CD4-positive, alpha-beta T cell treated with Interleukin-6 for 4 hours (primary cell): Measurements from ENCODE around the gene RIMBP3C.
"Not testable (repeated sequence)": the region's sequence is repeated elsewhere in the genome, so short reads cannot be mapped to it uniquely, and the experiment has no call there.

Experiments
- DNase-seq: peaks from one replicate; pipeline ENCODE4 v3.0.0-alpha.2; 2020; ENCODE audit warnings: mixed read lengths

Gene RIMBP3C

DNA sequence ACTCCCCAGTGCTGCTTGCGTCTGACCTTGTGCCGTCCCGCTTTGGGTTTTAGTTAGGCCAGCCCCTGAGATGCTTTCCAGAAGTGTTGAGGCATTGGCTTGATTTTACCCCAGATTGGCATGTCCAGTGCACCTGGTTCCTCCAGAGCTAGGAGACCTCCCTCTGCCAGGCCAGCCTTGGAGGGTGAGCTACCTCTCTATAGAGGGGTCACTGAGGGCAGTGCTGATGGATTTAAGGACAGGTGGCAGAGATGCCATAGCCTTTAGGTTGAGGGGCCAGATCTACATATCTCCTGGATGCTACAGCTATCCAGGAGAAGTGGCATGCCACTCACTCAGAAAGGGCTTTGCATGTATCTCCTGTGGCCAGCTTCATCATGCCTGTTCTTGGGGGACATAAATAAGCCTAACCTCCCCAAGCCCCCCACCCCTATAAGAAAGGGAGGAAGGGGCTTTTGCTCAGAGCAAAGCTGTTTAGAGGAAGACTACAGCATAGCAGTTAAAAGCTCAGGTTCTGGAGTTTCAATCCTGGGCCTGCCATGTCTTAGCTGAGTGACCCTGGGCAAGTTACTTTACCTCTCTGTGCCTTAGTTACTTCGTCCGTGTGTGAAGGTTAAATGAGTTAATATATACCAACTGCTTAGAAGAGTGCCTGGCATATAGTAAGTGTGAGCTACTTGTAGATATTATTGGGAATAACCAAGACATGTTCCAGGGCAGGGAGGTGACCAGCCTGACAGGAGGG is 22.7 kb upstream of the RIMBP3C start:
- no peak for DNase-seq

- no peak for DNase-seq
These were observed 22.1 kb upstream of the RIMBP3C start for GRCh38 chr22:21573293-21573734.

DNA sequence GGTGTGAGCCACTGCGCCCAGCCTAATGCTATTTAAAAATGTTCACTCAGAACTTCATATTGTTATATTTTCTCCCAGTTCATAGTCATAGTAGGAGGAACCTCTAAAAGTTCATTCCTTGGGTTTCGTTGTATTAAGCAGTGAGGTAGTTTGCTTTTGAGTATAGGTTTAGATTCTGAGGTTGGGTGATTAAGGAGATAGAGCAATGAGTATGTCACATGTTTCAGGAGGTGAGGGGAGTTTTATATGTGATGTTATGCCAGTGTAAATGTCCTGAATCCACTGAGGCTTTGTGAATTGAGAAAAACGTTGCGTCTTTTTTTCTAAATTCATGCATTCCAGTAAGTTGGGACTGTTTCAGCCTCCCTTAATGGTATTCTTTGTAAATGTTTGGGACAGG is 20.4 kb upstream of the RIMBP3C start:
- DNase-seq = no peak

DNA sequence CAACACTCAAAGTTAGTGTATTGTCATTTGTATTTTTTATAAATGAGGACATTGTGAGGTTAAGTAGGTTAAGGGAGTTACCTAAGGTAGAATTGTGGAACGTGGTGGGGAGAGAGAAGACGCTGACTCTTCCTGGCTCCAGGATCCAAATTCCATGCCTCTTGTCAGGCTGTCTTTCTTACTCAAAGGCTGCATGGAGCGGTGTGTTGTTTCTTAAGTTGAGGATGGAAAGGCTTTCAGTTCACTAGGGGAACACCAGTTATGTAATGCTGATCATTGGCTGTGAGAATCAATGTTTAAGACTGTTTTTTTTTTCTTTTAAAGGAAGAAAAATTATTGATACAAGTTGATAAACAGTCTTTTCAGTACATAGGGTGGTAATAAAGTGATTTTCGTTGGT is 19.1 kb upstream of the RIMBP3C start:
- no peak for DNase-seq

- DNase-seq = no peak
These were observed 18.4 kb upstream of the RIMBP3C start for GRCh38 chr22:21569459-21570170.

- DNase-seq = not testable (repeated sequence)
These were observed 17.8 kb upstream of the RIMBP3C start for GRCh38 chr22:21569076-21569427.

DNA sequence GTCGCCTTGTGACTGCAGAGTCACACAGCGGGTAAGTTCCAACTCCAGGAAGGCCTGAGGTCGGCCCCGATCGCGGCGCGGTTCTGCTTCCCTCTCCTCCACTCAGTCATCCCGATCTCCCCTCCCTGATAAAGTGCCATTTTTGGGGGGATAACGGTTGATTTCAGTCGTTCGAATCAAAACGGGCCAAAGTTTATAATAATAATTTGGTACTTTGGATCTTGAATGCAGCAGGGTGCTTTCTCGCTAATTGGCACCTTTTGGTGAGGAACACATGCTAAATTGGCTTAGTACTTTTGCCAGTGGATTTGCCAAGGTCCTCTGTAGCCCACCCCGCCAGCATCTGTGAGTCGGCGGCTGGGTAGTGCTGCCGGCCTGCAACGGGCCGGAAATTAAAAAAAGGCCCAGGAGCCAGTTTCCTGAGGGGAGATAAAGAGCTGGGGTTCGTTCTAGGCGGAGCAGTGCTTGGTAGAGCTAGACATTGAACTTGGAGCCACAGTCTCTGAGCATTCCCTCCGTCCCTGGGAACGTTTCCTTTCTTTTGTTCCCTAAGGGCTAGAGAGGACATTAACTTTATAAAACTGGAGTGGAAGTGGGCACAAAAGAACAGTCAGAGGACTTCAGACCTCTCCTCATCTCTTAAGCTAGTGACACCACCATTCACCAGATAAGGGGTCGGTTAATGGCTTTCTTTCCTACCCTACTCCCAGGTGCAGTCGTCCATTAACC is 17.2 kb upstream of the RIMBP3C start:
- peak; percentile 21 for DNase-seq

DNA sequence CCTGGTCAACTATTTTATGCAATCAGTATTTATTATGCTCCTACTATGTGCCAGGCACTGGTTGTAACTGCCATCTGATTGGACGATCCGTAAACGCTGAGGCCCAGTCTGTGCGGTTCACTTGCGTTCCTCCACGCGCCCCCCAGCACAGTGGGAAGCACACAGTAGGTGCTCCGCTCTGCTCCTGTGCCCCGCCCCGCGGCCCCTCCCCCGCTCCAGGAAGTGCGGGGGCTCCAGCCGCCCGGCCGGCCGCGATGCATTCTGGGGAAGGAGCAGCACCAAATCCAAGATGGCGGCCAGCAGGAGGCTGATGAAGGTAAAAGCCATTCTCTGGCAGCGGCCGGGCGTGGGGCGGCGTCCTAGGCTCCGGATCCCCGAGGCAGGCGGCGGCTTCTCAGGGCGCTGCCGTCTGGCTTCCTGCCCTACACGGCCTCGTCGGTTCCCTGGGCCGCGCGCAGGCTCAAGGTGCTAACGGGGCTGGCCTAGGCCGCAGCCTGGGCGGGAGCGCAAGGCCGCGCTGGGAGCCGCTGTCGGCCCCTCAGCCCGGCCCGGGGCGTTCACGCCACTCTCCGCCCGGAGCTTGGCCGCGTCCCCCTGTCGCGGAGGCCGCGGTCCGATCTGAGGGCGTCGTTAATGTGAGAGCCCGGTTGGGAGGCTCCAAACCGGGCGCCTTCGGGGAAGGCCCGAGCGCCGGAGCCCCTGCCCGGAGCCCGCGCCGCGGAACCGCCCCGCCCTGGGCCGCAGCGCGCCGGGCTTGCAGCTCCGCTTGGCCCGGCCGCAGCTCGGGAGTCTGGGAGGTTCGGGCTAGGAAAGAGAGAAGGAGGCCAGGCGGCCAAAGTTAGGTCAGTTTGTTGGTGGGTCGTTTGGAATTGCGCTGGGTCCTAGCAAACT is 16.4 kb upstream of the RIMBP3C start, which contains the start of gene UBE2L3:
Gene UBE2L3 (plus strand): TSS at position 259 of the 891 bp plus-strand sequence. CDS start 31 bp downstream, at position 290.
- peak; percentile 87 for DNase-seq

- DNase-seq = no peak
These were observed 13.2 kb upstream of the RIMBP3C start for GRCh38 chr22:21564411-21564810.

DNA sequence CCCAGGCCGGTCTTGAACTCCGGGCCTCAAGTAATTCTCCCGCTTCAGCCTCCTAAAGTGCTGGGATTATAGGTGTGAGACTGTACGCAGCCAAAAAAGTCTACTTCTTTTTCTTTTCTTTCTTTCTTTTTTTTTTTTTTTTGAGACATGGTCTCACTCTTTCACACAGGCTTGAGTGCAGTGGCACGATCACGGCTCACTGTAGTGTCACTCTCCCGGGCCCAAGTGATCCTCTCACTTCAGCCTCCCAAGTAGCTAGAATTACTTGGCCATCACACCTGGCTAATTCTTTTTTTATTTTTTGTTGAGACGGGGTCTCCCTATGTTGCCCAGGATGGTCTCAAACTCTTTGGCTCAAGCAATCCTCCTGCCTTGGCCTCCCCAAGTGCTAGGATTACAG is 12.7 kb upstream of the RIMBP3C start:
- no peak for DNase-seq

GRCh38 chr22:21560657-21561056 is 9.4 kb upstream of the RIMBP3C start:
- not testable (repeated sequence) for DNase-seq

DNA sequence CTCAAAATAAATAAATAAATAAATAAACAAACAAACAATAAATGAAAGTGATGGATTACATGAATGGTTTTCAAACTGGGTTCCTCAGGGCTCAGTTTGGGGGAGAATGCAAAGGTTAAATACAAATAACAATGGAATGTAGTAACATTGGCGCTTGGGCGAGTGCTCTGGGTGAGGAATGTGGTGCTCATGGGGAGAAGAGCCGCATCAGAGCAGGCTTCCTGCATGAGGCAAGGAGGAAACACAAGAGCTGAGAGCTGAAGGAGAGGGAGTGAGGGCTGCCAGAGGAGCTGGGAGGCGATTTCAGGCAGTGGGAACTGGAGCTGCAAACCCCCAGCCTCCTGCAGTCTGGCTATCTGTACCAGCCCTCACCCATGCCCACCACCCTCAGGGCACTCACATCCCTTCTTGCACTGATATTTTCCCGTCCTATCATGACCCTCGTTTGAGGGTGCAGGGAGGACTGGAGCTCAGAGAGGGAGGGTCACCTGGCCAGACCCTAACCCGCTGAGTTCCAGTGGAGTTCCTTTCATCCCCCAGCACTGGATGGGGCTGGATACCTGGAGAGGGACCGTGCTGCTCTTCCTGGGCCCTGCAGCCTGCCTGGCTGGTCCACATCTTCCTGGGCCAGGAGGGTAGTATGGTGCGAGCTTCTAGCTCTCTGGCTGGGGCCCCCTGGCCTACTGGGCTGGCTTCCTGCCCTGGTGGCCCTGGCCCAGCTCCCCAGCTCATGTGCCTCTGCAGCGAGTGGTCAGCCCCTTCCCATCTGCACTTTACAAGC is 8.3 kb upstream of the RIMBP3C start:
- not testable (repeated sequence) for DNase-seq

DNA sequence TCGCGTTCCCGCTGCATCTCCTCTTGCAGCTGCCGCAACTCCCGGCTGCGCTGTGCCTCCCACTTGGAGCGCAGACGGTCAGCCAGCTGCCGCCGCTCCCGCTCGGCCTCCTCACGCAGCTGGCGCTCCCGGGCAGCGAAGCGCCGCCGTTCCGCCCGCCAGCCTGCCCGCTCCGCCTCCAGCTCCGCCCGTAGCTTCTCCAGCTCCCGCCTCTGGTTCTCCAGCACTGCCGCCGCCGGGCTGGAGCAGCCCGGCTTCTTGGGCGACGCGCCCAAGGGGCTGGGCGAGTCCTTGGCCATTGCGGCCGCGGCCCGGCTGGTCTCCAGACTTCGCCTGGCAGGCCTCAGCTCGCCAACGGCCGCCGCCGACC is 598 bp downstream of the RIMBP3C start:
- not testable (repeated sequence) for DNase-seq

- DNase-seq = not testable (repeated sequence)
These were observed 1.1 kb downstream of the RIMBP3C start for GRCh38 chr22:21550008-21550677.

GRCh38 chr22:21549558-21549957 is 1.7 kb downstream of the RIMBP3C start:
- DNase-seq = not testable (repeated sequence)

DNA sequence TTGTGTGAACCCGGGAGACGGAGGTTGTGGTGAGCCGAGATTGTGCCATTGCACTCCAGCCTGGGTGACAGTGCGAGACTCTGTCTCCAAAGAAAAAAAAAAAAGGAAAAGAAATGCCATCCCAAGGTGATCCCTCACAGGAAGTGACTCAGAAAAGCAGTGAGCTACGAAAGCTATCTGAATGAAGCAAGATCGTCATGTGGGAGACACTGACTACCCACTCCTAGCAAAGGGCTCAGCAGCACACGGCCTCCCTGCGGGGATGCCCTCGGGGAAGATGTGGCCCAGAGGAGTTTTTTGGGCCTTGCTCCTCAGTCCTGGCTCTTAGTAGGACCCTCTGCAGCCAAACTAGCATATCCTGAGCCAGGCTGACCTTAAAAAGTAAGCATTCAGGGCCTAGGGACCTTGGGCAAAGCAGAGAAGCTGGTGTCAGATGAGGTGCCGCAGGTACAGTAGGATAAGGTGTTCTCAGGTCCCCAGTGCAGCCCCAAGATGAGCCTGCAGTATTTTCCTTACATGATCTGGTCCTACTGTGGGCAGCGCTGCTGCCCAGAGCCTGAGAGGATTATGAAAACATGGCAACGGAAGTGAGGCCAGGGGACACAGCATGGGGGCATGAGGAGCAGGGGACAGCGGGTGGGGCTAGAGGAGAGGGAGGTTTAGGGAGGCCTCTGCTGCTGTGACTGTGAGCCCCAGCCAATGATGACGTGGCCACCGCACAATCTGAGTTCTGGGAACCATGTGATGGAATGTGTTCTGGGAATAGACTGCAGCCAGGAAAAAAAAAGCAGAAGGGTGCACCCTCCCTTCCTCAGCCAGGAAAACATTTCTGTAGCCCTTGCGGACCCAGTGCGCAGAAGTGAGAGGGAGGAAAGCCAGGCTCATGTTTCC is 6.6 kb downstream of the RIMBP3C start:
- not testable (repeated sequence) for DNase-seq

DNA sequence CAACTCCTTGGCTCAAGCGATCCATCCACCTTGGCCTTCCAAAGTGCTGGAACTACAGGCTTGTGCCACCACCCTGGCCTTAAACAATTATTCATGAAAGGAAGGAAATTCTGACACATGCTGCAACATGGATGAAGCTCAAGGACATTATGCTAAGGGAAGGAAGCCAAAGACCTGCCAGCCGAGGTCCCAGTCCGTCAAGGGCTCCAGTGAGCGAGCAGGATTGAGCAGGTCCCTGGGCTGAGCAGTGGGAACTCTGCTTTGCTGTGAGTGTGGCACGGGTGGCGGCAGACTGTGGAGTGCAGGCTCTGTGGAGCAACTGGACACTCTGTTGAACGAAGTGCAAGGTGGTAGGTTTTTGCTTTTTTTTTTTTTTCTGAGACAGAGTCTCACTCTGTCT is 11.4 kb downstream of the RIMBP3C start:
- not testable (repeated sequence) for DNase-seq

GRCh38 chr22:21532863-21533648 is 18.2 kb downstream of the RIMBP3C start:
- DNase-seq = not testable (repeated sequence)

- DNase-seq = not testable (repeated sequence)
These were observed 19.7 kb downstream of the RIMBP3C start for GRCh38 chr22:21531525-21531924.
